ENCODE measurements around the gene NTF4.

NTF4 gene, protein sequence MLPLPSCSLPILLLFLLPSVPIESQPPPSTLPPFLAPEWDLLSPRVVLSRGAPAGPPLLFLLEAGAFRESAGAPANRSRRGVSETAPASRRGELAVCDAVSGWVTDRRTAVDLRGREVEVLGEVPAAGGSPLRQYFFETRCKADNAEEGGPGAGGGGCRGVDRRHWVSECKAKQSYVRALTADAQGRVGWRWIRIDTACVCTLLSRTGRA

DNA sequence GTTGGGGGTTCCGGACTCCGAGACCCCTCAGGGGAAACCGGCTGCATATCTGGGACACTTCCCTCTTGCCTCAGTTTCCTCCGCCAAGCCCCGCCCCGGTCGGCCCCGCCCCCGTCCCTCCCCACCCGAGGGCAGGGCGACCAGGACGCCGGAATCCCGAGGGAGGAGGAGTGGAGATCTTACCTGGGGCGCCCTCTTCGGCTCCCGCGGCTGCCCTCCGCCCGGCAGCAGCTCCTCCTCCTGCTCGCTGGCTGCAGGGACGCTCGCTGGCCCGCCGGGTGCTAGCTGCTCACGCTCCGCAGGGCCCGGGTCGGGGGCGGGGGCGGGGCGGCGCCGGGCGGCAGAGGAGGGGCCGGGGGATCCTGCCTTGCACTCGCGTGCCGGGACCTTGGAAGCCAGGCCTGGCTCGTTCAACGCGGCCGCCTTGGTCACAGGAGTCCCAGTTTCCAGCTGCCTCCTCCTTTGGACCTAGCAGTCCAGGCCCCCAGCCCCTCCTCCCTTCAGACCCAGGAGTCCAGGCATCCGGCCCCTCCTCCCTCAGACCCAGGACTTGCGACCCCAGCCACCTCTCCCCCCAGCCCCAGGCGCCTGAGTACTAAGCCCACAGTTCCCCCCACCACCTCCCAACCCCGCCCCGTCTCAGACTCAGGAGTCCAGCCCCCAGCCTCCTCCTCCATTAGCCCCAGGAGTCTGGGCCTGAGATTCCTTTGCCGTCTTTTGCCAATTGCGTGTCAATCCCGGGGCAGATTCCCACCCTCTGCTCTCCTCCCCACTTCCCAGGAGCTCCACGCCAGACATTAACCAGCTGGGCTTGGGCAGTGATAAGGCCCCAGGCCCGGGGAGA lies at the start of gene NTF4:
NTF4 (minus strand) TSS at position 51 of the 844 bp plus-strand sequence. CDS start 2,821 bp downstream, outside the sequence.
- DNase-seq (ENCODE audit: low read depth, low spot score), result no peak
- Histone ChIP-seq H3K27ac (no peak within 1 kb of the TSS), H3K36me3 (ENCODE audit: insufficient read depth, low read length) (no peaks in the 10 kb centered on the region), H3K4me3 (peak within 1 kb of the TSS; percentile 78), H3K9me3 (ENCODE audit: low read depth, low read length) (no peaks in the 10 kb centered on the region), H3K9ac (ENCODE audit: insufficient read length) (peak within 1 kb of the TSS; percentile 47)
- TF ChIP-seq FOXP2 (optimal IDR thresholded peaks at IDR 0.05; ENCODE audit: control extremely low read depth, extremely low read length, insufficient read depth) (no peak), EZH2 (IDR thresholded peaks at IDR 0.05) (no peak), POLR2AphosphoS5 (IDR thresholded peaks at IDR 0.05; ENCODE audit: borderline replicate concordance, low read depth, low read length) (no peak)

DNA sequence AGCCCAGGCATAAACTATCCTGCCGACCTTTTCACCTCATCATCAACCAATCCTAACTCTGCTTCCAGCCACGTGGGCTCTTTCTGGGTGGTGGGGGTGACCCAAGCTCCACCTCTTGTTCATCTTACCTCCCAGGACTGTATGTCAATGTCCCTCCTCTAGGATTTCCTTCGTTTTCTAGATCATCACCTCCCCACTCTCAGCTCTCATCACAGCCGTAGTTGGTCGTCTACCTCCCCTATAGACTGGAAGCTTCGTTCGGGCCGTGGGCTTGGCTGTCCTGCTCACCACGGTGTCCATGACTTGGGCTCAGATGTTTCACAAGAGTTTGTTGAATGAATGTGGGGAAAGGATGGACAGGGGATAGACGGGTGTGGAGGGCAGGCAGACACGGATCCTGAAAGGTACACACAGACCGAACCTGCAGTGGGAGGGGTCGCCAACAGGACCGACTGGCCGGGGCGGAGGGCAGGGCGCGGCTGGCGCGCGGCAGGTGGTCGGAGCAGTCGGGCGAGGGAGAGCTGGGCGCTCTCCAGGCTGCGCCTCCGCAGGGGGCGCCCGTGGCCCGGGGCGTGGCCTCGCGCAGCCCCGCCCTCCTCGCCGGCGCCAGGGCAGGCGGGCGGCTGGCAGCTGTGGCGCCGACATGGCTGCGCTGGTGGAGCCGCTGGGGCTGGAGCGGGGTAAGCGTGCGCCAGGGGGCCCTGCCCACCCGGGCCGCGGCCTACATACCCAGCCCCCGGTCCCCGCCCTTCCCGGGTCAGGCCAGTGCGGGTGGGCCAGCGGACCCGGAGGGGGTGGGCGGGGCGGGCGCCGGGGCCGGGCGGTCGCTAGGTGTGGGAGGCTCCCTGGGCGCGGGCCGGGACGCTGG lies 49.4 kb upstream of the NTF4 start, which contains the start of gene LIN7B:
LIN7B (plus strand) TSS at position 609 of the 868 bp plus-strand sequence; CDS start at position 644, 35 bp downstream.
- Histone ChIP-seq H3K9me3 (ENCODE audit: low read depth, low read length) (no peaks in the 10 kb centered on the region), H3K9ac (ENCODE audit: insufficient read length) (peak within 1 kb of the TSS; percentile 91), H3K36me3 (ENCODE audit: insufficient read depth, low read length) (peaks cover 20% of the 10 kb centered on the region), H3K4me3 (peak within 1 kb of the TSS; percentile 99), H3K27ac (peak within 1 kb of the TSS; percentile 98)
- no peak for DNase-seq (ENCODE audit: low read depth, low spot score)
- TF ChIP-seq EZH2 (IDR thresholded peaks at IDR 0.05) (no peak), FOXP2 (optimal IDR thresholded peaks at IDR 0.05; ENCODE audit: control extremely low read depth, extremely low read length, insufficient read depth) (peak; percentile 76)

GRCh38 chr19:49111218-49111998 lies 46.8 kb upstream of the NTF4 start:
- no peak for DNase-seq (ENCODE audit: low read depth, low spot score)
- no peak for TF ChIP-seq FOXP2 (optimal IDR thresholded peaks at IDR 0.05; ENCODE audit: control extremely low read depth, extremely low read length, insufficient read depth)
- 0 out of 2 replicates have a peak, but pooled peaks have one; percentile 21 for TF ChIP-seq POLR2AphosphoS5 (IDR thresholded peaks at IDR 0.05; ENCODE audit: borderline replicate concordance, low read depth, low read length)

GRCh38 chr19:49110567-49110966 lies 45.9 kb upstream of the NTF4 start:
- Histone ChIP-seq H3K4me3 (no peak overlapping the region), H3K9me3 (ENCODE audit: low read depth, low read length) (no peaks in the 10 kb centered on the region), H3K27ac (peak overlapping the region; percentile 87), H3K9ac (ENCODE audit: insufficient read length) (no peak overlapping the region), H3K36me3 (ENCODE audit: insufficient read depth, low read length) (peaks cover 45% of the 10 kb centered on the region)
- TF ChIP-seq POLR2AphosphoS5 (IDR thresholded peaks at IDR 0.05; ENCODE audit: borderline replicate concordance, low read depth, low read length) (no peak), EZH2 (IDR thresholded peaks at IDR 0.05) (no peak), FOXP2 (optimal IDR thresholded peaks at IDR 0.05; ENCODE audit: control extremely low read depth, extremely low read length, insufficient read depth) (no peak)
- DNase-seq (ENCODE audit: low read depth, low spot score), result no peak

More at GRCh38 chr19:49111218-49111998, 46.8 kb upstream of the NTF4 start:
- no peak overlapping the region for H3K9ac ChIP-seq (ENCODE audit: insufficient read length)
- H3K4me3 ChIP-seq, result no peak overlapping the region
- peaks cover 42% of the 10 kb centered on the region for H3K36me3 ChIP-seq (ENCODE audit: insufficient read depth, low read length)
- H3K9me3 ChIP-seq (ENCODE audit: low read depth, low read length), result no peaks in the 10 kb centered on the region
- peak overlapping the region; percentile 87 for H3K27ac ChIP-seq

- TF ChIP-seq POLR2AphosphoS5 (IDR thresholded peaks at IDR 0.05; ENCODE audit: borderline replicate concordance, low read depth, low read length), result no peak; the same call in 1 of the 2 replicates
- TF ChIP-seq EZH2 (IDR thresholded peaks at IDR 0.05), result no peak
- no peak for TF ChIP-seq FOXP2 (optimal IDR thresholded peaks at IDR 0.05; ENCODE audit: control extremely low read depth, extremely low read length, insufficient read depth)
- no peak overlapping the region for H3K4me3 ChIP-seq
- H3K9me3 ChIP-seq (ENCODE audit: low read depth, low read length), result no peaks in the 10 kb centered on the region
- no peak overlapping the region for H3K9ac ChIP-seq (ENCODE audit: insufficient read length)
- H3K27ac ChIP-seq, result peak overlapping the region; percentile 90
- DNase-seq (ENCODE audit: low read depth, low spot score), result no peak
- H3K36me3 ChIP-seq (ENCODE audit: insufficient read depth, low read length), result peaks cover 54% of the 10 kb centered on the region
These were observed 45.1 kb upstream of the NTF4 start for GRCh38 chr19:49109569-49110233.

GRCh38 chr19:49109051-49109450 lies 44.4 kb upstream of the NTF4 start:
- peaks cover 60% of the 10 kb centered on the region for H3K36me3 ChIP-seq (ENCODE audit: insufficient read depth, low read length)
- no peaks in the 10 kb centered on the region for H3K9me3 ChIP-seq (ENCODE audit: low read depth, low read length)
- TF ChIP-seq EZH2 (IDR thresholded peaks at IDR 0.05), result no peak
- TF ChIP-seq POLR2AphosphoS5 (IDR thresholded peaks at IDR 0.05; ENCODE audit: borderline replicate concordance, low read depth, low read length), result no peak
- no peak for TF ChIP-seq FOXP2 (optimal IDR thresholded peaks at IDR 0.05; ENCODE audit: control extremely low read depth, extremely low read length, insufficient read depth)
- no peak overlapping the region for H3K9ac ChIP-seq (ENCODE audit: insufficient read length)
- DNase-seq (ENCODE audit: low read depth, low spot score), result no peak
- H3K27ac ChIP-seq, result peak overlapping the region; percentile 90
- H3K4me3 ChIP-seq, result no peak overlapping the region
